Ascending aorta (tissue), 2 donors: Measurements from ENCODE around the gene GPR158. TPM values are rescaled to one million over a fixed set of nuclear protein-coding genes. Genes with fewer than 3 reads are reported as not detected.

Experiments
- DNase-seq, 2 donors: peaks; one replicate each; pipeline ENCODE4 v3.0.0-alpha.2; 2019; ENCODE audit warnings: low spot score in 2 of 2
- H3K27ac ChIP-seq, 2 donors: fragments of 200-600 bp; sonication (generic); one replicate each; pipeline ENCODE4 v1.5.1; 2016 to 2017; ENCODE audit warnings: mild to moderate bottlenecking in 1 of 2
- H3K27me3 ChIP-seq: fragments of 200-600 bp; sonication (generic); one replicate; pipeline ENCODE4 v1.5.1; 2017
- H3K36me3 ChIP-seq, 2 donors: fragments of 200-600 bp; sonication (generic); one replicate each; pipeline ENCODE4 v1.5.1; 2016
- H3K4me1 ChIP-seq, 2 donors: fragments of 200-600 bp; sonication (generic); one replicate each; pipeline ENCODE4 v1.5.1; 2016 to 2017; ENCODE audit warnings: mild to moderate bottlenecking in 1 of 2
- H3K4me3 ChIP-seq, 2 donors: fragments of 200-600 bp; sonication (generic); one replicate each; pipeline ENCODE4 v1.5.1; 2016 to 2017; ENCODE audit warnings: mild to moderate bottlenecking in 1 of 2
- H3K9me3 ChIP-seq, 2 donors: fragments of 200-600 bp; sonication (generic); one replicate each; pipeline ENCODE4 v1.5.1; 2016
- CTCF ChIP-seq, 3 experiments: fragments of 200-600 bp in 2 of 3; fragments of 450-650 bp in 1 of 3; sonication (generic) in 2 of 3; IDR thresholded peaks; one replicate each; pipeline ENCODE4 v1.5.1; 2016 to 2019; ENCODE audit warnings: antibody characterized with exemption in 3 of 3, mild to moderate bottlenecking in 1 of 3, moderate library complexity in 1 of 3
- intact Hi-C: fragments of 100-400 bp; cut with DNase I; formaldehyde crosslinking; loops from one replicate; pipeline ENCODE4 v1.15.1; 2023
- total RNA-seq: library from RNA; depleted of rRNA; stranded (reverse); fragments of >200 nt; gene quantifications from one replicate; pipeline ENCODE4 v1.1.0, GENCODE V29; 2016

The GPR158 gene
- total RNA-seq, 1 donor from 2014 or later = not detected

GRCh38 chr10:25557136-25557535, 382.3 kb downstream of the GPR158 start:
- no peak for TF ChIP-seq CTCF (IDR thresholded peaks at IDR 0.05)
- Histone ChIP-seq H3K9me3 (no peaks in the 10 kb centered on the region), H3K27me3 (no peaks in the 10 kb centered on the region), H3K27ac (no peak overlapping the region), H3K4me3 (no peak overlapping the region), H3K36me3 (no peaks in the 10 kb centered on the region), H3K4me1 (no peaks in the 10 kb centered on the region)
- no peak for DNase-seq
- intact Hi-C loops = no loop called here

GRCh38 chr10:25561758-25562157, 387.0 kb downstream of the GPR158 start:
- Histone ChIP-seq H3K4me3 (no peak overlapping the region), H3K36me3 (no peaks in the 10 kb centered on the region), H3K27me3 (no peaks in the 10 kb centered on the region), H3K9me3 (no peaks in the 10 kb centered on the region), H3K4me1 (no peaks in the 10 kb centered on the region), H3K27ac (no peak overlapping the region)
- intact Hi-C loops = no loop called here
- no peak for DNase-seq
- no peak for TF ChIP-seq CTCF (IDR thresholded peaks at IDR 0.05)

GRCh38 chr10:25562547-25562946, 387.7 kb downstream of the GPR158 start:
- Histone ChIP-seq H3K27me3 (no peaks in the 10 kb centered on the region), H3K9me3 (no peaks in the 10 kb centered on the region), H3K27ac (no peak overlapping the region), H3K36me3 (no peaks in the 10 kb centered on the region), H3K4me3 (no peak overlapping the region), H3K4me1 (no peaks in the 10 kb centered on the region)
- no peak for DNase-seq
- no peak for TF ChIP-seq CTCF (IDR thresholded peaks at IDR 0.05)
- intact Hi-C loops = no loop called here

GRCh38 chr10:25564351-25564750, 389.6 kb downstream of the GPR158 start:
- no peak overlapping the region for H3K27ac ChIP-seq
- H3K27me3 ChIP-seq = no peaks in the 10 kb centered on the region
- TF ChIP-seq CTCF (IDR thresholded peaks at IDR 0.05) = no peak
- no peaks in the 10 kb centered on the region for H3K9me3 ChIP-seq
- DNase-seq = no peak
- no peaks in the 10 kb centered on the region for H3K4me1 ChIP-seq
- intact Hi-C loops = no loop called here
- H3K4me3 ChIP-seq = no peak overlapping the region
- no peaks in the 10 kb centered on the region for H3K36me3 ChIP-seq

GRCh38 chr10:25565570-25565969, 390.8 kb downstream of the GPR158 start:
- intact Hi-C loops = no loop called here
- no peaks in the 10 kb centered on the region for H3K9me3 ChIP-seq
- no peak for TF ChIP-seq CTCF (IDR thresholded peaks at IDR 0.05)
- no peaks in the 10 kb centered on the region for H3K27me3 ChIP-seq
- H3K4me1 ChIP-seq = no peaks in the 10 kb centered on the region
- H3K4me3 ChIP-seq = no peak overlapping the region
- no peak overlapping the region for H3K27ac ChIP-seq
- DNase-seq = no peak
- H3K36me3 ChIP-seq = no peaks in the 10 kb centered on the region

- TF ChIP-seq CTCF (IDR thresholded peaks at IDR 0.05) = no peak
- H3K4me1 ChIP-seq = no peaks in the 10 kb centered on the region
- intact Hi-C loops = no loop called here
- no peaks in the 10 kb centered on the region for H3K27me3 ChIP-seq
- no peak for DNase-seq
- H3K36me3 ChIP-seq = no peaks in the 10 kb centered on the region
- H3K4me3 ChIP-seq = no peak overlapping the region
- H3K9me3 ChIP-seq = no peaks in the 10 kb centered on the region
- no peak overlapping the region for H3K27ac ChIP-seq
These were observed 398.5 kb downstream of the GPR158 start for GRCh38 chr10:25573316-25573715.
